Measurements from ENCODE around the gene GLT6D1. TPM values are rescaled to one million over a fixed set of nuclear protein-coding genes. Genes with fewer than 3 reads are reported as not detected.

Gene GLT6D1
- total and polyA plus RNA-seq, 2 of the 8 experiments (the other 6 are each of a cell fraction or from before 2014, with no cell fraction given) = 1.3 to 2.1 TPM

- no peak for TF ChIP-seq POLR2AphosphoS5 (IDR thresholded peaks at IDR 0.05; ENCODE audit: low read depth, low read length)
- TF ChIP-seq SIN3A (conservative IDR thresholded peaks at IDR 0.05 in 1 of 2, IDR thresholded peaks at IDR 0.05 in 1 of 2; ENCODE audit: low read depth in 1 of 2, low read length in 2 of 2) = no peak
These were observed 19.8 kb downstream of the GLT6D1 start (continued) for GRCh38 chr9:135619599-135619886.

Measured in H1 (cell line).